ENCODE measurements around the gene SMAD2. TPM values are rescaled to one million over a fixed set of nuclear protein-coding genes. Genes with fewer than 3 reads are reported as not detected.

Gene SMAD2
- total and polyA plus RNA-seq, 3 donors from 2014 or later, result 76.9 to 115 (median 109) TPM

- Histone ChIP-seq H3K9me3 (no peaks in the 10 kb centered on the region), H3K4me3 (no peak overlapping the region), H3K27ac (no peak overlapping the region), H3K4me1 (peaks cover 6% of the 10 kb centered on the region), H3K36me3 (ENCODE audit: low read depth, missing control alignments) (no peaks in the 10 kb centered on the region), H3K27me3 (no peaks in the 10 kb centered on the region)
- no peak for DNase-seq
- intact Hi-C loops (cut with DNase I; ENCODE audit: low total_unique reads), result no loop called here
- TF ChIP-seq POLR2A (IDR thresholded peaks at IDR 0.05) (no peak), CTCF (IDR thresholded peaks at IDR 0.05) (no peak)
These were observed 67.4 kb downstream of the SMAD2 start for GRCh38 chr18:47863041-47863440.

GRCh38 chr18:47858607-47859006 lies 71.9 kb downstream of the SMAD2 start:
- Histone ChIP-seq H3K4me1 (no peaks in the 10 kb centered on the region), H3K27me3 (no peaks in the 10 kb centered on the region), H3K27ac (no peak overlapping the region), H3K4me3 (no peak overlapping the region), H3K9me3 (no peaks in the 10 kb centered on the region), H3K36me3 (ENCODE audit: low read depth, missing control alignments) (no peaks in the 10 kb centered on the region)
- no peak for DNase-seq
- intact Hi-C loops (cut with DNase I; ENCODE audit: low total_unique reads), result no loop called here
- 90 to 96% methylated on average over 3 of the region's 3 CpGs for WGBS, 2 donors
- TF ChIP-seq POLR2A (IDR thresholded peaks at IDR 0.05) (no peak), CTCF (IDR thresholded peaks at IDR 0.05) (no peak)

GRCh38 chr18:47847635-47848034 lies 82.8 kb downstream of the SMAD2 start:
- no peaks in the 10 kb centered on the region for H3K36me3 ChIP-seq (ENCODE audit: low read depth, missing control alignments)
- H3K4me1 ChIP-seq, result no peaks in the 10 kb centered on the region
- H3K27ac ChIP-seq, result no peak overlapping the region
- DNase-seq, result no peak
- intact Hi-C loops (cut with DNase I; ENCODE audit: low total_unique reads), result no loop called here
- no peak overlapping the region for H3K4me3 ChIP-seq
- no peaks in the 10 kb centered on the region for H3K27me3 ChIP-seq
- TF ChIP-seq POLR2A (IDR thresholded peaks at IDR 0.05) (no peak), CTCF (IDR thresholded peaks at IDR 0.05) (no peak)
- no peaks in the 10 kb centered on the region for H3K9me3 ChIP-seq

- Histone ChIP-seq H3K36me3 (ENCODE audit: low read depth, missing control alignments) (no peaks in the 10 kb centered on the region), H3K27me3 (no peaks in the 10 kb centered on the region), H3K4me1 (no peaks in the 10 kb centered on the region), H3K9me3 (no peaks in the 10 kb centered on the region), H3K4me3 (no peak overlapping the region), H3K27ac (no peak overlapping the region)
- WGBS, 2 donors, result 94 to 100% methylated on average over 2 of the region's 2 CpGs
- intact Hi-C loops (cut with DNase I; ENCODE audit: low total_unique reads), result no loop called here
- no peak for TF ChIP-seq CTCF (IDR thresholded peaks at IDR 0.05)
- TF ChIP-seq POLR2A (IDR thresholded peaks at IDR 0.05), result no peak
- DNase-seq, result no peak
These were observed 84.0 kb downstream of the SMAD2 start for GRCh38 chr18:47846431-47846830.

GRCh38 chr18:47844828-47845498 lies 85.5 kb downstream of the SMAD2 start:
- Histone ChIP-seq H3K4me1 (no peaks in the 10 kb centered on the region), H3K4me3 (no peak overlapping the region), H3K9me3 (no peaks in the 10 kb centered on the region), H3K27me3 (no peaks in the 10 kb centered on the region), H3K27ac (no peak overlapping the region), H3K36me3 (ENCODE audit: low read depth, missing control alignments) (no peaks in the 10 kb centered on the region)
- TF ChIP-seq POLR2A (IDR thresholded peaks at IDR 0.05), result no peak
- TF ChIP-seq CTCF (IDR thresholded peaks at IDR 0.05), result no peak
- intact Hi-C loops (cut with DNase I; ENCODE audit: low total_unique reads), result no loop called here
- DNase-seq, result no peak
- WGBS, 2 donors, result 86 to 93% methylated on average over 5 of the region's 5 CpGs

Measured in testis (tissue), 3 donors.